ENCODE results near the gene CCL25. TPM values are rescaled to one million over a fixed set of nuclear protein-coding genes. Genes with fewer than 3 reads are reported as not detected.
"Not testable (repeated sequence)": the region's sequence is repeated elsewhere in the genome, so short reads cannot be mapped to it uniquely, and the experiment has no call there.

The CCL25 gene
- total RNA-seq, 4 donors from 2014 or later = not detected

DNA sequence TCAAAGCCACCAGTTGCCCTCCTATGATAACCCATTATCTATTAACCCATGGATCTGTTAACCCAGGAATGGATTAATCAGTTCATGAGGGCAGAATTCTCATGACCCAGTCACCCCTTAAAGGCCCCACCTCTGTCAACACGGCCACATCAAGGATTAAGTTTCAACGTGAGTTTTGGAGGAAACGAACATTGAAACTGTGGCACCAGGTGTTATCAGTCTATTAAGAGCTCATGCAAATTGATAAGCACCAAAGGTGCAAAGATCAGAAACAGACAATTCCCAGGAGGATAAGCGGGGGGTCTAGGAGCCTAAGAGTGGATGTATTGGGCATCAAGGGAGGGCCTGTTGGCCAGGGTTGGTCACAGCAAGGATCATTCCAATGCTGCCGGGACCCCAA, 27.2 kb upstream of the CCL25 start:
- H3K27ac ChIP-seq (replicated peaks in 1 of 4) = no peak overlapping the region
- no peak for DNase-seq (ENCODE audit: extremely low spot score)
- WGBS = 89% methylated on average over 5 of the region's 5 CpGs
- H3K9me3 ChIP-seq = no peaks in the 10 kb centered on the region
- no peak for TF ChIP-seq EP300 (IDR thresholded peaks at IDR 0.05)
- no peak for TF ChIP-seq POLR2A (IDR thresholded peaks at IDR 0.05; ENCODE audit: low read depth)
- TF ChIP-seq, protein P1, sequence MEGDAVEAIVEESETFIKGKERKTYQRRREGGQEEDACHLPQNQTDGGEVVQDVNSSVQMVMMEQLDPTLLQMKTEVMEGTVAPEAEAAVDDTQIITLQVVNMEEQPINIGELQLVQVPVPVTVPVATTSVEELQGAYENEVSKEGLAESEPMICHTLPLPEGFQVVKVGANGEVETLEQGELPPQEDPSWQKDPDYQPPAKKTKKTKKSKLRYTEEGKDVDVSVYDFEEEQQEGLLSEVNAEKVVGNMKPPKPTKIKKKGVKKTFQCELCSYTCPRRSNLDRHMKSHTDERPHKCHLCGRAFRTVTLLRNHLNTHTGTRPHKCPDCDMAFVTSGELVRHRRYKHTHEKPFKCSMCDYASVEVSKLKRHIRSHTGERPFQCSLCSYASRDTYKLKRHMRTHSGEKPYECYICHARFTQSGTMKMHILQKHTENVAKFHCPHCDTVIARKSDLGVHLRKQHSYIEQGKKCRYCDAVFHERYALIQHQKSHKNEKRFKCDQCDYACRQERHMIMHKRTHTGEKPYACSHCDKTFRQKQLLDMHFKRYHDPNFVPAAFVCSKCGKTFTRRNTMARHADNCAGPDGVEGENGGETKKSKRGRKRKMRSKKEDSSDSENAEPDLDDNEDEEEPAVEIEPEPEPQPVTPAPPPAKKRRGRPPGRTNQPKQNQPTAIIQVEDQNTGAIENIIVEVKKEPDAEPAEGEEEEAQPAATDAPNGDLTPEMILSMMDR (IDR thresholded peaks at IDR 0.05) = no peak
- TF ChIP-seq POLR2AphosphoS5 (IDR thresholded peaks at IDR 0.05) = no peak
- intact Hi-C loops (cut with DNase I) = no loop called here
- H3K4me3 ChIP-seq = no peak overlapping the region
- peaks cover 0 to 9% (median 0%) of the 10 kb centered on the region in 4 donors for H3K27me3 ChIP-seq
- no peaks in the 10 kb centered on the region for H3K36me3 ChIP-seq
- H3K4me1 ChIP-seq = no peaks in the 10 kb centered on the region

DNA sequence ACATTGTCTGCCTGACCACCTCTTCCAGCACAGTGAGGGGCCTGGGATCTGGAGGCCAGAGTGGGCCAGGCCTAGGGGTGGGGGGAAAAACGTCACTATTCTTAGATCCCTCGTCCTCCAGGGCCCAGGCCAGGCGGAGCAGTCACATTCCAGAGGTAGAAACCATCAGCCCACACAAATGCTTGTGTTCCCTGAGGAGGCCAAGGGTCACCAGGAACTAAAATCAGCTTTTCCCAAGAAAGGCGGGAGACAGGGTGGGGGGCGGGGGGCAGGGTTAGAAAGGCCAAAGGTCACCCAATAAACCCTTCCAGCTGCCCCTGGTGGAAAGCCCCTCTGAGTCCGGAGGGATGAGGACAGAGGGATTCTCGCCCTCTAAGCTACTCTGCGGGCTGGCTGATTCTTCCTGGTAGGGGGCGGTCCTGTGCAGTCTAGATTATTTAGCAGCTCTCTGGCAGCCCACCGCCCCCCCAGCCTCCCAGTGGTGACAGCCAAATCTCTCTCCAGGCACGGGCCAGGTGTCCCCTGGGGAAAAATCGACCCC, 23.5 kb upstream of the CCL25 start:
- H3K36me3 ChIP-seq = no peaks in the 10 kb centered on the region
- no peaks in the 10 kb centered on the region for H3K4me1 ChIP-seq
- peaks cover 0 to 15% (median 0%) of the 10 kb centered on the region in 4 donors for H3K27me3 ChIP-seq
- no peak overlapping the region for H3K4me3 ChIP-seq
- no peak for TF ChIP-seq POLR2AphosphoS5 (IDR thresholded peaks at IDR 0.05)
- 78% methylated on average over 6 of the region's 12 CpGs for WGBS
- no peak overlapping the region for H3K27ac ChIP-seq (replicated peaks in 1 of 4)
- DNase-seq (ENCODE audit: extremely low spot score) = no peak
- H3K9me3 ChIP-seq = no peaks in the 10 kb centered on the region
- intact Hi-C loops (cut with DNase I) = no loop called here

DNA sequence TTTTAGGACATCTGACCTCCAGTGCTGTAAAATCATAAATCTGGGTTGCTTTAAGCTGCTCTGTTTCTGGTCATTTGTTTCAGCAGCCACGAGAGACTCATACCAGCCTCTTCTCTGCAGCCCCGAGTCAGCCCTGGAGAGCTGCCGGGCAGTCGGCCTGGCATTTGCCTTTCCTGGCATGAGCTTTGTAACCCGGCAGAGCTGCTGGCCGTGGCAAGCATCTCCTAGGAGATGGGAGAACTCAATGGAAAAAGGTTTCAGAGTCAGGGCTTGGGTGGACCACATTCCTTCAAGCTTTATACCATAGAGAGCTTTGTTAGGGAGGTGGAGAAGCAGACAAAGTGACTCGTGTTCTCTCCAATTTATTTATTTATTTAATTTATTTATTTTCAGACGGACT, 21.6 kb upstream of the CCL25 start:
- 79% methylated on average over 8 of the region's 8 CpGs for WGBS
- peaks cover 0 to 15% (median 0%) of the 10 kb centered on the region in 4 donors for H3K27me3 ChIP-seq
- H3K4me1 ChIP-seq = no peaks in the 10 kb centered on the region
- H3K36me3 ChIP-seq = no peaks in the 10 kb centered on the region
- H3K9me3 ChIP-seq = no peaks in the 10 kb centered on the region
- DNase-seq (ENCODE audit: extremely low spot score) = no peak
- H3K27ac ChIP-seq (replicated peaks in 1 of 4) = no peak overlapping the region
- intact Hi-C loops (cut with DNase I) = no loop called here
- TF ChIP-seq, protein P1 (IDR thresholded peaks at IDR 0.05) = no peak
- no peak for TF ChIP-seq EP300 (IDR thresholded peaks at IDR 0.05)
- TF ChIP-seq POLR2AphosphoS5 (IDR thresholded peaks at IDR 0.05) = no peak
- TF ChIP-seq POLR2A (IDR thresholded peaks at IDR 0.05; ENCODE audit: low read depth) = no peak
- H3K4me3 ChIP-seq = no peak overlapping the region

DNA sequence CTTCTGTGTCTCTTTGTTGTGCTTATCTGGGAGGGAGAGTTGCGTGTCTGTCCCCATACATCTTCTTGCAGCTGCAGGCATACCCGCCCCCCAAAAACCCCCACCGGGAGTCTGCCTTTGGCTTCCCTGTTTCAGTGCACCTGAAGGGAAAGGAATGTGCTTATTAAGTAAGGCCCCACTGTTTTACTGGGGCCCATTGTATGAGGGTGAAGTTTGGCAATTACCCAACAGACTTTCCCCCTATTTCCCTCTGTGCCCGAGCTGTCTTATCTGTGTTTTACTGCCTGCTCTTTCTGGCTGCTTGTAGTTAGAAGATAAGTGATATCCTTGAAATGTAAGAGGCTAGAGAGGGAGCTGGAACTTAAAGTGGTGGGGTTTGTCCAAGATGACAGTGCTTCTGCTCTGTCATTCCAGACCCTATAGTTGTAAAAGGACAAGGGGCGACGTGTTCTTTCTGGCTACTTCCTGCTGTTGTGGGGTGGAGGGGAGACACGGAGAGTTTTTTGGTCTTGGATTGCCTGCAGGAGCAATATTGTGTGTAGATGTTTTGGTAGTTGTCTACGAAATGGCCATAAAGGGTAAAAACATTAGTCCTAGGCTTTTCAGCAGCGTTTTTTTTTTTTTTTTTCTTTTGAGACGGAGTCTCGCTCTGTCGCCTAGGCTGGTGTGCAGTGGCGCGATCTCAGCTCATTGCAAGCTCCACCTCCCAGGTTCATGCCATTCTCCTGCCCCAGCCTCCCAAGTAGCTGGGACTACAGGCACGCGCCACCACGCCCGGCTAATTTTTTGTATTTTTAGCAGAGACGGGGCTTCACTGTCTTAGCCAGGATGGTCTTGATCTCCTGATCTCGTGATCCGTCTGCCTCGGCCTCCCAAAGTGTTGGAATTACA, 19.0 kb upstream of the CCL25 start:
- H3K9me3 ChIP-seq; H3K27ac ChIP-seq (replicated peaks in 1 of 4); H3K4me1 ChIP-seq; DNase-seq (ENCODE audit: extremely low spot score); intact Hi-C loops (cut with DNase I); H3K4me3 ChIP-seq; H3K36me3 ChIP-seq: not testable (repeated sequence)
- H3K27me3 ChIP-seq = peaks cover 0 to 38% (median under 1%) of the 10 kb centered on the region in 4 donors
- WGBS = 73% methylated on average over 22 of the region's 22 CpGs

DNA sequence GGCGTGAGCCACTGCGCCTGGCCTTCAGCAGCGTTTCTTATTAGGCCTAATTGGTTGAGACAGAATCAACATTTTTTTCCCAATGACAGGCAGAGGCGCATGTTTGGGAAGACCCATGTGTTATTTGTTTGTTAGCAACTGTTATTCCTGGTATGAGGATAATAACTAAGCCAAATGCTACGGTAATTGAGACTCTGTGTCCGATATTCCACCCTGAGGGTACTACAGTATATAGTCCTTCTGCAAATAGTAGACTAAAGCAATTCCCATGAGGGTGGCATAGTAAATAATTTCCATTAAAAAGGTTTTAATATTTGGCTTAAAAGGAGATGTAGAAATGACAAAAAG, 18.4 kb upstream of the CCL25 start:
- intact Hi-C loops (cut with DNase I) = no loop called here
- H3K27ac ChIP-seq (replicated peaks in 1 of 4) = no peak overlapping the region
- H3K9me3 ChIP-seq = no peaks in the 10 kb centered on the region
- H3K27me3 ChIP-seq = peaks cover 0 to 39% (median 1%) of the 10 kb centered on the region in 4 donors
- no peaks in the 10 kb centered on the region for H3K36me3 ChIP-seq
- H3K4me3 ChIP-seq = no peak overlapping the region
- WGBS = 90% methylated on average over 6 of the region's 6 CpGs
- DNase-seq (ENCODE audit: extremely low spot score) = no peak
- TF ChIP-seq EP300 (IDR thresholded peaks at IDR 0.05) (no peak), POLR2A (IDR thresholded peaks at IDR 0.05; ENCODE audit: low read depth) (no peak), POLR2AphosphoS5 (IDR thresholded peaks at IDR 0.05) (no peak)
- TF ChIP-seq, protein P1 (IDR thresholded peaks at IDR 0.05) = no peak
- no peaks in the 10 kb centered on the region for H3K4me1 ChIP-seq
